Measurements from ENCODE around the gene VWC2L.
A peak's percentile ranks its signal among the peaks of the same experiment; 100 is the strongest.

VWC2L gene

DNA sequence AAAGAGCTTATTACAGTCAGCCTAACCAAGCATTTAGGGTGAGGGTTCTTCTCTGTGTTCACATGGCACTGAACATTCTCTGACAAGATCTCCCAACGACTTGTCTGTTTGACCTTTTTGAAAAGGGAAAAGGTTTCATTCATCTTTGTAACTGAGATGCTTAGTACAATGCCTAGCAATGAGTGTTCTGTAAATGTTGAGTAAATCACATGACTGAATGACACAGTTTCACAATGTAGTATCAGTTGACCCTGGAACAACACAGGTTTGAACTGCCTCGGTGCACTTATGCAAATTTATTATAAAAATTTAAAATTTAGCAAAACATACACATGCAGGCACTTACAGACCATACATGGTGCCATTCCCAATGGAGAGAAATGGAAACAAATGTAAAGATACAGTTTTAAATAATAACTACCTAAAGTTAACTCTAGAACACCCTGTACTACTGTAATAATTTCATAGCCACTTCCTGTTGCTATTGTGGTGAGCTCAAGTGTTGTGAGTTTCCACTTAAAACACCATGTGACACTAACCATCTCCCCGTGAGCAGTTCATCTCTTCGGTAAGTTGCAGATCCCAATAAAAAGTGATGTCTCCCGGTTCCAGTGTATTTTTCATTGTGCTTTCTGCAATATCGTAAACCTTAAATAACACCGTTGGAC, 34.1 kb upstream of the VWC2L start:
- DNase-seq: peak; percentile 22
- no peaks in the 10 kb centered on the region for H3K4me1 ChIP-seq (ENCODE audit: control insufficient read depth, insufficient read depth, low read depth, low read length)
- no peak overlapping the region for H3K9ac ChIP-seq (ENCODE audit: low read length)
- H2BK120ac ChIP-seq (ENCODE audit: low read depth, low read length): no peak overlapping the region
- no peak overlapping the region for H4K91ac ChIP-seq (ENCODE audit: low read length)
- H3K4ac ChIP-seq (ENCODE audit: low read depth in 1 of 2, low read length in 2 of 2): no peak overlapping the region
- no peak overlapping the region for H2BK5ac ChIP-seq (ENCODE audit: low read depth, low read length, poor library complexity, severe bottlenecking)
- no peak overlapping the region for H3K27ac ChIP-seq (ENCODE audit: low read length, poor library complexity, severe bottlenecking)
- 88% methylated on average over 7 of the region's 7 CpGs for WGBS
- H4K8ac ChIP-seq (ENCODE audit: low read length): no peak overlapping the region
- H2BK12ac ChIP-seq (ENCODE audit: low read length in 2 of 2): no peak overlapping the region
- no peak overlapping the region for H3K4me2 ChIP-seq (ENCODE audit: low read length, poor library complexity, severe bottlenecking)
- H2BK15ac ChIP-seq (ENCODE audit: low read depth, poor library complexity, severe bottlenecking): no peak overlapping the region
- H3K18ac ChIP-seq (ENCODE audit: low read depth in 1 of 2, low read length in 2 of 2): no peak overlapping the region
- no peaks in the 10 kb centered on the region for H3K9me3 ChIP-seq (ENCODE audit: control insufficient read depth, low read length)
- H3K36me3 ChIP-seq (ENCODE audit: control insufficient read depth in 1 of 2, insufficient read depth in 2 of 2, low read depth in 1 of 2, low read length in 2 of 2): no peaks in the 10 kb centered on the region
- H3K4me3 ChIP-seq (ENCODE audit: insufficient read depth in 1 of 2, low read depth in 1 of 2, low read length in 2 of 2): no peak overlapping the region
- no peak overlapping the region for H3K23ac ChIP-seq (ENCODE audit: low read length in 2 of 2)
- H3K27me3 ChIP-seq (ENCODE audit: control insufficient read depth in 1 of 2, insufficient read depth in 1 of 2, low read length in 2 of 2): no peaks in the 10 kb centered on the region
- no peaks in the 10 kb centered on the region for H3K79me1 ChIP-seq (replicated peaks; ENCODE audit: low read length, poor library complexity, severe bottlenecking)
- H2AFZ ChIP-seq (ENCODE audit: low read depth, low read length): no peak overlapping the region
- H3K14ac ChIP-seq (ENCODE audit: low read length in 2 of 2): no peak overlapping the region
- H2AK5ac ChIP-seq (ENCODE audit: low read length, severe bottlenecking): no peak overlapping the region

DNA sequence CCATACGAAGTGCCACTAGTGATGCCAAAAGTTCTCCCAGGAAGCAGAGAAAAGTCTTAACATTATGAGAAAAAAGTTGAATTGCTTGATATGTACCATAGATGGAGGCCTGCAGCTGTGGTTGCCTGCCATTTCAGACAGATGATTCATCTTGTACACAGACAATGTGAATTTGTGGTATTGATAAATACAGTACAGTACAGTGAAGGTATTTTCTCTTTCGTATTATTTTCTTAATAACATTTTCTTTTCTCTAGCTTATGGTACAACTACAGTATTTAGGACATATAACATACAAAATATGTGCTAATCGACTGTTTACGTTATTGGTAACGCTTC, 33.6 kb upstream of the VWC2L start:
- Histone ChIP-seq H3K9ac (ENCODE audit: low read length) (no peak overlapping the region), H2AK5ac (ENCODE audit: low read length, severe bottlenecking) (no peak overlapping the region), H3K27ac (ENCODE audit: low read length, poor library complexity, severe bottlenecking) (no peak overlapping the region), H3K27me3 (ENCODE audit: control insufficient read depth in 1 of 2, insufficient read depth in 1 of 2, low read length in 2 of 2) (no peaks in the 10 kb centered on the region), H3K18ac (ENCODE audit: low read depth in 1 of 2, low read length in 2 of 2) (no peak overlapping the region), H2AFZ (ENCODE audit: low read depth, low read length) (no peak overlapping the region), H4K8ac (ENCODE audit: low read length) (no peak overlapping the region), H2BK12ac (ENCODE audit: low read length in 2 of 2) (no peak overlapping the region), H3K4me2 (ENCODE audit: low read length, poor library complexity, severe bottlenecking) (no peak overlapping the region), H3K23ac (ENCODE audit: low read length in 2 of 2) (no peak overlapping the region), H3K4ac (ENCODE audit: low read depth in 1 of 2, low read length in 2 of 2) (no peak overlapping the region), H3K79me1 (replicated peaks; ENCODE audit: low read length, poor library complexity, severe bottlenecking) (no peaks in the 10 kb centered on the region), H3K4me1 (ENCODE audit: control insufficient read depth, insufficient read depth, low read depth, low read length) (no peaks in the 10 kb centered on the region), H2BK5ac (ENCODE audit: low read depth, low read length, poor library complexity, severe bottlenecking) (no peak overlapping the region), H2BK15ac (ENCODE audit: low read depth, poor library complexity, severe bottlenecking) (no peak overlapping the region), H3K36me3 (ENCODE audit: control insufficient read depth in 1 of 2, insufficient read depth in 2 of 2, low read depth in 1 of 2, low read length in 2 of 2) (no peaks in the 10 kb centered on the region), H2BK120ac (ENCODE audit: low read depth, low read length) (no peak overlapping the region), H3K14ac (ENCODE audit: low read length in 2 of 2) (no peak overlapping the region), H3K4me3 (ENCODE audit: insufficient read depth in 1 of 2, low read depth in 1 of 2, low read length in 2 of 2) (no peak overlapping the region), H4K91ac (ENCODE audit: low read length) (no peak overlapping the region), H3K9me3 (ENCODE audit: control insufficient read depth, low read length) (no peaks in the 10 kb centered on the region)
- DNase-seq: peak; percentile 38
- WGBS: 95% methylated on average over 4 of the region's 5 CpGs

DNA sequence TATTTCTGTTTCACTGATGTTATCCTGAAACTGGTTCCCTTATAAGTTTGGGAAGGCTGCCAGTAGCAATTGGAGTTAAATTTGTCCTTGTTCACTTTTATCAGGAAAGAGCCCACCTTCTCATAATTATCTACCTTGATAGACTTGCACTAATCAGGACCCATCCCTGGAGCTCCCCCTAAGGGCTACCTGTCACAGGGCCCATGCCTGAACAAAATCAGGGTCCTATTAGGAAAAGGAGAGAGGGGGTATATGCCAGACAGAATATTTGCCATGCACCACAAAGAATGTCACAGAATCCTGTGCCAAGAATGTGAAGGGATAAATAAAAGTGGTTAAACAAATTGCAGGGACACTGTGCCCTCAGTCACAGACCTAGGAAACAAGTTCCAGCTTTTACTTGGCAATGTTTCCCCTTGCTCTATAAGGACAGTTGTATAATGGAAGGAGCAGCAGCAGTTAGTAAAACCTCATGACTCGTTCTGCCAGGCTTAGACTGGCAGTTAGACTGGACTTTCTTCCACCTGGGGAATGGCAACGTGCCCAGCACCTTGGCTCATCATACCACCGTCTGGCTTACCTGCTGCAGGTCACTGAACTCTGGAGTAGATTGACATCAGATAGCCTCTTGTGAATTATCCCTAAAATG, 32.3 kb upstream of the VWC2L start:
- no peak for DNase-seq
- no peaks in the 10 kb centered on the region for H3K79me1 ChIP-seq (replicated peaks; ENCODE audit: low read length, poor library complexity, severe bottlenecking)
- no peak overlapping the region for H3K23ac ChIP-seq (ENCODE audit: low read length in 2 of 2)
- no peak overlapping the region for H2AFZ ChIP-seq (ENCODE audit: low read depth, low read length)
- no peaks in the 10 kb centered on the region for H3K4me1 ChIP-seq (ENCODE audit: control insufficient read depth, insufficient read depth, low read depth, low read length)
- no peaks in the 10 kb centered on the region for H3K9me3 ChIP-seq (ENCODE audit: control insufficient read depth, low read length)
- no peak overlapping the region for H3K9ac ChIP-seq (ENCODE audit: low read length)
- no peak overlapping the region for H3K14ac ChIP-seq (ENCODE audit: low read length in 2 of 2)
- H2BK120ac ChIP-seq (ENCODE audit: low read depth, low read length): no peak overlapping the region
- H4K91ac ChIP-seq (ENCODE audit: low read length): no peak overlapping the region
- H3K27ac ChIP-seq (ENCODE audit: low read length, poor library complexity, severe bottlenecking): no peak overlapping the region
- no peak overlapping the region for H2BK12ac ChIP-seq (ENCODE audit: low read length in 2 of 2)
- H3K18ac ChIP-seq (ENCODE audit: low read depth in 1 of 2, low read length in 2 of 2): no peak overlapping the region
- H3K27me3 ChIP-seq (ENCODE audit: control insufficient read depth in 1 of 2, insufficient read depth in 1 of 2, low read length in 2 of 2): no peaks in the 10 kb centered on the region
- no peak overlapping the region for H2AK5ac ChIP-seq (ENCODE audit: low read length, severe bottlenecking)
- WGBS: 87% methylated on average over 3 of the region's 3 CpGs
- H3K4me2 ChIP-seq (ENCODE audit: low read length, poor library complexity, severe bottlenecking): no peak overlapping the region
- H3K36me3 ChIP-seq (ENCODE audit: control insufficient read depth in 1 of 2, insufficient read depth in 2 of 2, low read depth in 1 of 2, low read length in 2 of 2): no peaks in the 10 kb centered on the region
- H2BK5ac ChIP-seq (ENCODE audit: low read depth, low read length, poor library complexity, severe bottlenecking): no peak overlapping the region
- no peak overlapping the region for H2BK15ac ChIP-seq (ENCODE audit: low read depth, poor library complexity, severe bottlenecking)
- peak overlapping the region in 1 of 2 experiments; percentile 30 for H3K4ac ChIP-seq (ENCODE audit: low read depth in 1 of 2, low read length in 2 of 2)
- H3K4me3 ChIP-seq (ENCODE audit: insufficient read depth in 1 of 2, low read depth in 1 of 2, low read length in 2 of 2): no peak overlapping the region
- no peak overlapping the region for H4K8ac ChIP-seq (ENCODE audit: low read length)

DNA sequence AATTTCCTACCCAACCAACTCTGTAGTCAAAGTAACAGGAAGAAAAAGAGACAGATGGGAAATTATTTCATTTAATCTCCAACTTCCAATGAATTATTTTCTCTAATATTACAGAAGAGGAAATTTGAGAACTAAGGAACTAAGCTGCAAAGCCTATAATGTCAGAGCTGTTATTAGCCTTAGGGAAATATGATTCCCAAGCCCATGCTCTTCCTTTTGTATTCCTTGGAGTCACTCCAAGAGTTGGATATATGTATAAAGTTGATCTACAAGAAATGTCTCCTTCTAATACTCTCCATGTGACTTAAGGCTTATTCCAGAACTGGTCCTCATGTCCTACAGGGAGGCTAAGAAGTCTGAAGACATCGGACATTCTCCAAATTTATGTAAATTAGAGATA, 31.6 kb upstream of the VWC2L start:
- no peaks in the 10 kb centered on the region for H3K36me3 ChIP-seq (ENCODE audit: control insufficient read depth in 1 of 2, insufficient read depth in 2 of 2, low read depth in 1 of 2, low read length in 2 of 2)
- no peak overlapping the region for H3K23ac ChIP-seq (ENCODE audit: low read length in 2 of 2)
- no peak overlapping the region for H3K4me3 ChIP-seq (ENCODE audit: insufficient read depth in 1 of 2, low read depth in 1 of 2, low read length in 2 of 2)
- H3K9me3 ChIP-seq (ENCODE audit: control insufficient read depth, low read length): no peaks in the 10 kb centered on the region
- no peak overlapping the region for H3K4me2 ChIP-seq (ENCODE audit: low read length, poor library complexity, severe bottlenecking)
- no peak overlapping the region for H2AK5ac ChIP-seq (ENCODE audit: low read length, severe bottlenecking)
- H3K27ac ChIP-seq (ENCODE audit: low read length, poor library complexity, severe bottlenecking): no peak overlapping the region
- H2BK5ac ChIP-seq (ENCODE audit: low read depth, low read length, poor library complexity, severe bottlenecking): no peak overlapping the region
- WGBS: no CpG with 5 or more reads among the region's 1 CpG
- H2BK120ac ChIP-seq (ENCODE audit: low read depth, low read length): no peak overlapping the region
- H2BK15ac ChIP-seq (ENCODE audit: low read depth, poor library complexity, severe bottlenecking): no peak overlapping the region
- no peak overlapping the region for H2AFZ ChIP-seq (ENCODE audit: low read depth, low read length)
- no peak overlapping the region for H2BK12ac ChIP-seq (ENCODE audit: low read length in 2 of 2)
- H3K4ac ChIP-seq (ENCODE audit: low read depth in 1 of 2, low read length in 2 of 2): no peak overlapping the region
- DNase-seq: no peak
- H4K91ac ChIP-seq (ENCODE audit: low read length): no peak overlapping the region
- no peak overlapping the region for H3K18ac ChIP-seq (ENCODE audit: low read depth in 1 of 2, low read length in 2 of 2)
- H3K79me1 ChIP-seq (replicated peaks; ENCODE audit: low read length, poor library complexity, severe bottlenecking): no peaks in the 10 kb centered on the region
- H3K9ac ChIP-seq (ENCODE audit: low read length): no peak overlapping the region
- no peak overlapping the region for H4K8ac ChIP-seq (ENCODE audit: low read length)
- no peaks in the 10 kb centered on the region for H3K27me3 ChIP-seq (ENCODE audit: control insufficient read depth in 1 of 2, insufficient read depth in 1 of 2, low read length in 2 of 2)
- H3K14ac ChIP-seq (ENCODE audit: low read length in 2 of 2): no peak overlapping the region
- H3K4me1 ChIP-seq (ENCODE audit: control insufficient read depth, insufficient read depth, low read depth, low read length): no peaks in the 10 kb centered on the region

Data from mesenchymal stem cell (in vitro differentiated cells and primary cell).